HepG2 (cell line): Measurements from ENCODE around the gene ECE2. TPM values are rescaled to one million over a fixed set of nuclear protein-coding genes. Genes with fewer than 3 reads are reported as not detected.

ENCODE experiments used
- ATAC-seq: fragments of 200-7000 bp; cut with Tn5 transposase; 3 replicates; pipeline ENCODE4 v1.9.1; 2020; ENCODE audit warnings: mild to moderate bottlenecking, moderate library complexity
- BruUV-seq: library from RNA; stranded (reverse); fragments of 400-500 nt; replicated peaks from 2 replicates; lab custom pipeline; 2021; lab: Mats Ljungman, UMichigan
- CTCF ChIA-PET: fragments of 300-600 bp; formaldehyde crosslinking; extraction: SDS; loops from one replicate; lab custom pipeline; 2021; ENCODE audit warnings: low total read pairs, inconsistent platforms, low intra/inter-chr PET ratio; lab: Yijun Ruan, JAX
- POLR2A ChIA-PET: fragments of 350-600 bp; sonication (Branson Sonifier 250); formaldehyde crosslinking; loops from one replicate; lab custom pipeline; 2020; ENCODE audit warnings: antibody characterized with exemption, inconsistent platforms; lab: Yijun Ruan, JAX
- DNase-seq: peaks from one replicate; pipeline ENCODE4 v3.0.0-alpha.2; 2015; ENCODE audit warnings: low spot score
- FAIRE-seq: peaks from 3 replicates; lab custom pipeline; 2011; peaks lifted over from hg19 to GRCh38; lab: Jason Lieb, UNC
- H2AFZ ChIP-seq: one replicate; pipeline ENCODE4 v1.6.1; 2011; ENCODE audit warnings: low read length, inconsistent platforms
- H3K27ac ChIP-seq: fragments of 300-600 bp; 3 replicates; pipeline ENCODE4 v1.8.0; 2011; ENCODE audit warnings: mixed run types, mild to moderate bottlenecking, mixed read lengths, low read length, inconsistent platforms; ENCODE audit not compliant: insufficient read depth; ENCODE audit errors: extremely low read length
- H3K27me3 ChIP-seq, 2 experiments: fragments of 200-600 bp in 1 of 2; 2 replicates in 1 of 2; 3 replicates in 1 of 2; pipeline versions ENCODE4 v1.6.0 to v1.8.0; 2011; ENCODE audit warnings: low read length in 2 of 2, mild to moderate bottlenecking in 2 of 2, moderate library complexity in 2 of 2, inconsistent platforms in 1 of 2; ENCODE audit not compliant: insufficient read depth in 2 of 2, control insufficient read depth in 1 of 2
- H3K36me3 ChIP-seq, 2 experiments: fragments of 200-600 bp in 1 of 2; replicated peaks in 1 of 2; 2 replicates in 1 of 2; 3 replicates in 1 of 2; pipeline versions ENCODE4 v1.5.1 to v1.8.0; 2011; ENCODE audit warnings: low read length in 2 of 2, inconsistent platforms in 1 of 2; ENCODE audit not compliant: insufficient read depth in 2 of 2, control insufficient read depth in 1 of 2
- H3K4me1 ChIP-seq: 2 replicates; pipeline ENCODE4 v1.5.1; 2012; ENCODE audit warnings: low read length, inconsistent platforms; ENCODE audit not compliant: insufficient read depth
- H3K4me2 ChIP-seq: 2 replicates; pipeline ENCODE4 v1.6.0; 2011; ENCODE audit warnings: low read depth, low read length, inconsistent platforms
- H3K4me3 ChIP-seq, 3 experiments: fragments of 200-600 bp in 1 of 3; sonication (generic), shearing (Covaris generic) in 1 of 3; replicated peaks in 1 of 3; 2 replicates each; pipeline ENCODE4 v1.5.1; 2011 to 2016; ENCODE audit warnings: low read length in 3 of 3, inconsistent platforms in 2 of 3, low read depth in 2 of 3, mild to moderate bottlenecking in 2 of 3, control low read depth in 1 of 3, mixed read lengths in 1 of 3; ENCODE audit not compliant: insufficient read depth in 1 of 3
- H3K79me2 ChIP-seq: one replicate; pipeline ENCODE4 v1.6.1; 2011; ENCODE audit warnings: low read length, inconsistent platforms; ENCODE audit not compliant: insufficient read depth
- H3K9ac ChIP-seq: 2 replicates; pipeline ENCODE4 v1.6.0; 2011; ENCODE audit warnings: mild to moderate bottlenecking, low read depth, low read length, inconsistent platforms; ENCODE audit not compliant: insufficient read depth
- H3K9me3 ChIP-seq: 2 replicates; pipeline ENCODE4 v1.5.1; 2012; ENCODE audit warnings: mild to moderate bottlenecking, low read length
- H4K20me1 ChIP-seq: 2 replicates; pipeline ENCODE4 v1.6.0; 2011; ENCODE audit warnings: inconsistent platforms, mild to moderate bottlenecking, low read length, moderate library complexity; ENCODE audit not compliant: insufficient read depth
- CBFB ChIP-seq: sonication (generic); formaldehyde crosslinking; IDR thresholded peaks from 2 replicates; pipeline ENCODE4 v1.4.0; 2020; ENCODE audit warnings: missing genetic modification reagents
- CREB3 ChIP-seq: sonication (generic); formaldehyde crosslinking; IDR thresholded peaks from 2 replicates; pipeline ENCODE4 v1.5.0; 2020; ENCODE audit warnings: missing genetic modification reagents
- FOXK1 ChIP-seq: sonication (generic); formaldehyde crosslinking; IDR thresholded peaks from 2 replicates; pipeline ENCODE4 v1.4.0; 2020; ENCODE audit warnings: low read depth, missing genetic modification reagents, borderline replicate concordance
- HDAC1 ChIP-seq: sonication (generic); formaldehyde crosslinking; IDR thresholded peaks from 2 replicates; pipeline ENCODE4 v1.5.1; 2020; ENCODE audit warnings: mild to moderate bottlenecking, missing genetic modification reagents
- HIVEP1 ChIP-seq: sonication (generic); formaldehyde crosslinking; IDR thresholded peaks from 2 replicates; pipeline ENCODE4 v1.4.0; 2020; ENCODE audit warnings: mild to moderate bottlenecking, missing genetic modification reagents
- RBAK ChIP-seq: sonication (generic); formaldehyde crosslinking; IDR thresholded peaks from 2 replicates; pipeline ENCODE4 v1.5.1; 2020; ENCODE audit warnings: mild to moderate bottlenecking, missing genetic modification reagents
- SIX4 ChIP-seq: sonication (generic); formaldehyde crosslinking; IDR thresholded peaks from 2 replicates; pipeline ENCODE4 v1.4.0; 2020; ENCODE audit warnings: missing genetic modification reagents
- SOX6 ChIP-seq, 2 experiments: fragments of 450-650 bp in 1 of 2; sonication (generic) in 1 of 2; formaldehyde crosslinking in 1 of 2; IDR thresholded peaks; 2 replicates each; pipeline versions ENCODE4 v1.4.0 to v1.6.1; 2017 to 2020; ENCODE audit warnings: antibody characterized with exemption in 1 of 2, mild to moderate bottlenecking in 1 of 2, missing genetic modification reagents in 1 of 2
- ZBTB1 ChIP-seq: sonication (generic); formaldehyde crosslinking; IDR thresholded peaks from 2 replicates; pipeline ENCODE4 v1.4.0; 2020; ENCODE audit warnings: missing genetic modification reagents, borderline replicate concordance
- ZBTB8A ChIP-seq: sonication (generic); formaldehyde crosslinking; IDR thresholded peaks from 2 replicates; pipeline ENCODE4 v1.4.0; 2020; ENCODE audit warnings: mild to moderate bottlenecking, low read depth, missing genetic modification reagents, borderline replicate concordance
- ZEB1 ChIP-seq: IDR thresholded peaks from 2 replicates; pipeline ENCODE4 v1.6.1; 2012; ENCODE audit warnings: mild to moderate bottlenecking, low read depth, inconsistent platforms; ENCODE audit not compliant: insufficient replicate concordance
- ZNF24 ChIP-seq: fragments of 450-650 bp; IDR thresholded peaks from 2 replicates; pipeline ENCODE4 v1.6.1; 2017; ENCODE audit warnings: antibody characterized with exemption, mild to moderate bottlenecking
- ZNF543 ChIP-seq: sonication (generic); formaldehyde crosslinking; IDR thresholded peaks from 2 replicates; pipeline ENCODE4 v1.4.0; 2020; ENCODE audit warnings: mild to moderate bottlenecking, missing genetic modification reagents
- ZNF737 ChIP-seq: sonication (generic); formaldehyde crosslinking; IDR thresholded peaks from 2 replicates; pipeline ENCODE4 v1.5.0; 2020; ENCODE audit warnings: missing genetic modification reagents, mild to moderate bottlenecking, borderline replicate concordance
- WGBS: methylation state at CpG from one replicate; pipeline ENCODE4 v1.1.6; 2017; ENCODE audit warnings: low lambda C conversion rate; 5-methylcytosine and 5-hydroxymethylcytosine counted together
- in situ Hi-C: cut with HindIII; loops from 2 replicates; pipeline ENCODE4 v1.10.0; 2017; ENCODE audit warnings: low pct_unique_long_range_greater_than_20kb; ENCODE audit not compliant: extremely low pct_ligation_motif_present
- intact Hi-C: fragments of 100-400 bp; cut with micrococcal nuclease; formaldehyde crosslinking; loops from one replicate; pipeline ENCODE4 v1.10.0; 2022; ENCODE audit not compliant: unreplicated experiment
- polyA plus RNA-seq, 8 experiments: library from polyadenylated mRNA; depleted of rRNA in 3 of 8; stranded (reverse) in 7 of 8; unstranded in 1 of 8; fragments of >200 nt; fragmentation: Illumina TruSeq in 4 of 8; extraction: Trizol in 4 of 8; gene quantifications; 2 replicates each; pipeline versions ENCODE4 v1.2.1 to v1.2.3, GENCODE V29; 2011 to 2016; ENCODE audit warnings: low read depth in 4 of 8, missing spikeins in 1 of 8, mixed read lengths in 1 of 8; ENCODE audit not compliant: insufficient read depth in 1 of 8
- total RNA-seq, 5 experiments: library from RNA; depleted of rRNA; stranded (reverse); fragments of >200 nt; fragmentation: Illumina TruSeq; extraction: Trizol; gene quantifications; 2 replicates each; pipeline ENCODE4 v1.2.3, GENCODE V29; 2016; ENCODE audit warnings: low read depth in 1 of 5
- TF ChIP-seq, protein P1 (sequence below): sonication (generic); formaldehyde crosslinking; IDR thresholded peaks from 2 replicates; pipeline ENCODE4 v1.8.1; 2023; ENCODE audit warnings: mild to moderate bottlenecking, missing genetic modification reagents
- TF ChIP-seq, protein P2 (sequence below): sonication (generic); formaldehyde crosslinking; IDR thresholded peaks from 2 replicates; pipeline ENCODE4 v1.4.0; 2020; ENCODE audit warnings: missing genetic modification reagents

ECE2 gene
- total and polyA plus RNA-seq, 2 of the 13 experiments (the other 11 are each of a cell fraction or from before 2014, with no cell fraction given): not detected

GRCh38 chr3:184255291-184256039 is 20.4 kb upstream of the ECE2 start:
- Histone ChIP-seq H3K4me3 (no peak overlapping the region), H3K4me2 (no peak overlapping the region), H3K36me3 (0 out of 5 replicates have a peak, but pooled peaks cover 0 to 1% of the 10 kb centered on the region in 2 experiments)
- intact Hi-C loops: no loop called here
- no TSS peak for BruUV-seq
- 100% methylated on average over 3 of the region's 3 CpGs for WGBS
- no peak for TF ChIP-seq ZNF737 (CRISPR knock-in tag)
- TF ChIP-seq, protein P1, sequence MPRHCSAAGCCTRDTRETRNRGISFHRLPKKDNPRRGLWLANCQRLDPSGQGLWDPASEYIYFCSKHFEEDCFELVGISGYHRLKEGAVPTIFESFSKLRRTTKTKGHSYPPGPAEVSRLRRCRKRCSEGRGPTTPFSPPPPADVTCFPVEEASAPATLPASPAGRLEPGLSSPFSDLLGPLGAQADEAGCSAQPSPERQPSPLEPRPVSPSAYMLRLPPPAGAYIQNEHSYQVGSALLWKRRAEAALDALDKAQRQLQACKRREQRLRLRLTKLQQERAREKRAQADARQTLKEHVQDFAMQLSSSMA (CRISPR knock-in tag): no peak
- TF ChIP-seq, protein P2, sequence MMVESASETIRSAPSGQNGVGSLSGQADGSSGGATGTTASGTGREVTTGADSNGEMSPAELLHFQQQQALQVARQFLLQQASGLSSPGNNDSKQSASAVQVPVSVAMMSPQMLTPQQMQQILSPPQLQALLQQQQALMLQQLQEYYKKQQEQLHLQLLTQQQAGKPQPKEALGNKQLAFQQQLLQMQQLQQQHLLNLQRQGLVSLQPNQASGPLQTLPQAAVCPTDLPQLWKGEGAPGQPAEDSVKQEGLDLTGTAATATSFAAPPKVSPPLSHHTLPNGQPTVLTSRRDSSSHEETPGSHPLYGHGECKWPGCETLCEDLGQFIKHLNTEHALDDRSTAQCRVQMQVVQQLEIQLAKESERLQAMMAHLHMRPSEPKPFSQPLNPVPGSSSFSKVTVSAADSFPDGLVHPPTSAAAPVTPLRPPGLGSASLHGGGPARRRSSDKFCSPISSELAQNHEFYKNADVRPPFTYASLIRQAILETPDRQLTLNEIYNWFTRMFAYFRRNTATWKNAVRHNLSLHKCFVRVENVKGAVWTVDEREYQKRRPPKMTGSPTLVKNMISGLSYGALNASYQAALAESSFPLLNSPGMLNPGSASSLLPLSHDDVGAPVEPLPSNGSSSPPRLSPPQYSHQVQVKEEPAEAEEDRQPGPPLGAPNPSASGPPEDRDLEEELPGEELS (CRISPR knock-in tag): no peak
- TF ChIP-seq ZNF24: no peak
- TF ChIP-seq CREB3 (CRISPR knock-in tag): no peak
- TF ChIP-seq HDAC1 (CRISPR knock-in tag): no peak
- no peak for TF ChIP-seq ZBTB8A
- TF ChIP-seq RBAK: no peak
- no peak for TF ChIP-seq ZEB1
- no peak for TF ChIP-seq SIX4 (CRISPR knock-in tag)
- TF ChIP-seq SOX6 (IDR thresholded peaks at IDR 0.05): no peak
- no peak for TF ChIP-seq SOX6 (CRISPR knock-in tag; IDR thresholded peaks at IDR 0.05)
- no peak for TF ChIP-seq HIVEP1
- TF ChIP-seq ZNF543 (CRISPR knock-in tag): no peak
- TF ChIP-seq CBFB (CRISPR knock-in tag): no peak
- no peak for TF ChIP-seq ZBTB1 (CRISPR knock-in tag)
- no peak for TF ChIP-seq FOXK1 (CRISPR knock-in tag)
- TF ChIP-seq, all 625 proteins: peak for 0
- Histone ChIP-seq H3K27ac (no peak overlapping the region), H2AFZ (no peak overlapping the region), H4K20me1 (peaks cover 11% of the 10 kb centered on the region; the same call in 1 of the 2 replicates), H3K9me3 (no peaks in the 10 kb centered on the region), H3K79me2 (peaks cover 1% of the 10 kb centered on the region), H3K27me3 (peaks cover 1 to 4% of the 10 kb centered on the region in 2 experiments; a peak in 3 of 5 replicates), H3K4me1 (peaks cover 12% of the 10 kb centered on the region), H3K9ac (no peak overlapping the region)
- no peak for DNase-seq
- ChIA-PET POLR2A (no interaction called here), CTCF (no interaction called here)
- in situ Hi-C loops: no loop called here
- no peak for FAIRE-seq
- ATAC-seq: no peak
